Measurements from ENCODE around the gene C1S.
A peak's percentile ranks its signal among the peaks of the same experiment; 100 is the strongest.
"Not testable (repeated sequence)": the region's sequence is repeated elsewhere in the genome, so short reads cannot be mapped to it uniquely, and the experiment has no call there.

C1S gene

DNA sequence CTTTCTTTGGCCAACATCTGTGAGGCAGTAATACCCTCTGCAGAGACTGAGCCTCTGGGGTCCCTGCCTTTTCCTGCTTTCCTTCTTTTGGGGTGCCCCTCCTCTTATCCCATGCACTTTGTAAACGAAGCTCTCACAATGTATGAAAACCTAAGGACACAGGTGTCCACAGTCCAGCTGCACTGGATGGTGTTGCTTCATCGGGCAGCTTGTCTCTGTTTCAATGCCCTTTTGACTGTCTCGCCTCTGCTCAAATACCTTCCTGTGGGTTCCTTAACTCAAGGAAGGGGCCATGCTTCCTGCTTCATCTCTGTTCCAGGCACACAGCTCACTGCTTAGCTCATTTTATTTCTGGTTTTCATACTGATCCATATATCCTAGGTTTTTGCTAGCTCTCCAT lies 42.1 kb downstream of the C1S start:
- Histone ChIP-seq H3K27ac (ENCODE audit: low read depth, low read length, severe bottlenecking) (no peak overlapping the region), H3K4me1 (ENCODE audit: control insufficient read depth, insufficient read depth, low read length, poor library complexity, severe bottlenecking) (no peaks in the 10 kb centered on the region), H3K36me3 (ENCODE audit: control insufficient read depth, insufficient read depth, low read length) (peaks cover 5% of the 10 kb centered on the region), H3K4me3 (ENCODE audit: extremely low read depth, insufficient read depth, low read length, poor library complexity, severe bottlenecking) (no peak overlapping the region), H3K9me3 (ENCODE audit: control insufficient read depth, low read length) (peaks cover 11% of the 10 kb centered on the region)
- WGBS, 2 experiments (ENCODE audit: insufficient coverage in 2 of 2): 87 to 96% methylated on average over 3 of the region's 3 CpGs

DNA sequence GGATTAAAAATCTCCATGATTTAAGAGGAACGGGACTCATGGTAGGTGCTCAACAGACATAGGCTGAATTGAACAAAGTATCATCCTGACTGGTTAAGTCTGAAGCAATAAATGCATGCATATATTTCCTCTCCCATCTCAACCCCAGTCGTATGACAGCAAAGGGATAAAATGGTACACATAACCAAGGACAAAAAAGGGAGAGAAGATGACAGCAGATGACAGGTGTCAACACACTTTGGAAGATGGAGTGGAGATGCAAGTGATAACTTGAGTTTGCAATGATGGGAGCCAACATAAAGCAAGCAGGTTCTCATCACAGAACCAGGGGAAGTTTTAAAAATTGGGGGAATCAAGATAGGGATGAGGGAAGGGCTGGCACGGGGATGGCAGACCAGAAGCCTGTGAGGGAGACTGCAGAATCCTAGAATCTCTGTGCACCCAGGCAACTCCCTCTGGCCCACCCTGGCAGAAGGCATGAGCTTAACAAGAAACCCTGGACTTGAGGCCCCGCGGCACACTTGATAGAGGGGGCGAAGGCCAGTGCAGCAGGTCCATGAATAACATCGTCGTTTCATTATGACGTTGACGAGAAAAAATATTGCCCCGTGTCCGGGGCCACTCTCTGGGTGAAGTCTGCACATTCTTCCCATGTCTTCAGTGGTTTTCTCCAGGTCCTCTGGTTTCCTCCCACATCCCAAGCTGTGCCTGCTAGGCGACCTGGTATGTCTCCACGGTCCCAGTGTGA lies 43.5 kb downstream of the C1S start:
- peaks cover 11% of the 10 kb centered on the region for H3K9me3 ChIP-seq (ENCODE audit: control insufficient read depth, low read length)
- H3K4me3 ChIP-seq (ENCODE audit: extremely low read depth, insufficient read depth, low read length, poor library complexity, severe bottlenecking): no peak overlapping the region
- 94 to 96% methylated on average over 10 of the region's 14 CpGs for WGBS, 2 experiments (ENCODE audit: insufficient coverage in 2 of 2)
- no peak overlapping the region for H3K27ac ChIP-seq (ENCODE audit: low read depth, low read length, severe bottlenecking)
- H3K4me1 ChIP-seq (ENCODE audit: control insufficient read depth, insufficient read depth, low read length, poor library complexity, severe bottlenecking): peaks cover 4% of the 10 kb centered on the region
- H3K36me3 ChIP-seq (ENCODE audit: control insufficient read depth, insufficient read depth, low read length): peaks cover 5% of the 10 kb centered on the region

DNA sequence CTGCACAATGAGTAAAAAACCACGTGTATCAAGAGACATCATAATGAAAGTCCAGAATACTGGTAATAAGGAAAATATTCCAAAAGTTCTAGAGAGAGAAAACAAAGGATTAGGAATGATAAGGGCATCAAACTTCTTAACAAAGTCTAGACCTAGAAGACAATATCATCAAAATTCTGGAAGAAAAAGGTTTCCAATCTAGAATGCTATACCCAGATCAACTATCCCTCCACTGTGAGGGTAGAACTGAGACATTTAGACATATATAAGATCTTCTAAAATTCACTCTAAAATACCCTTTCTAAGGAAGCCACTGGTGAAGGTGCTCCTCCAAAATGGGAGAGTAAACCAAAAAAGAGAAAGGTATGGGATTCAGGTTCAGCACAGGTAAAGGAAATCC lies 45.6 kb downstream of the C1S start:
- no peak overlapping the region for H3K27ac ChIP-seq (ENCODE audit: low read depth, low read length, severe bottlenecking)
- peaks cover 11% of the 10 kb centered on the region for H3K9me3 ChIP-seq (ENCODE audit: control insufficient read depth, low read length)
- no peak overlapping the region for H3K4me3 ChIP-seq (ENCODE audit: extremely low read depth, insufficient read depth, low read length, poor library complexity, severe bottlenecking)
- H3K4me1 ChIP-seq (ENCODE audit: control insufficient read depth, insufficient read depth, low read length, poor library complexity, severe bottlenecking): peaks cover 4% of the 10 kb centered on the region
- no peaks in the 10 kb centered on the region for H3K36me3 ChIP-seq (ENCODE audit: control insufficient read depth, insufficient read depth, low read length)
- no CpG with 5 or more reads among the region's 1 CpG for WGBS, 2 experiments (ENCODE audit: insufficient coverage in 2 of 2)

DNA sequence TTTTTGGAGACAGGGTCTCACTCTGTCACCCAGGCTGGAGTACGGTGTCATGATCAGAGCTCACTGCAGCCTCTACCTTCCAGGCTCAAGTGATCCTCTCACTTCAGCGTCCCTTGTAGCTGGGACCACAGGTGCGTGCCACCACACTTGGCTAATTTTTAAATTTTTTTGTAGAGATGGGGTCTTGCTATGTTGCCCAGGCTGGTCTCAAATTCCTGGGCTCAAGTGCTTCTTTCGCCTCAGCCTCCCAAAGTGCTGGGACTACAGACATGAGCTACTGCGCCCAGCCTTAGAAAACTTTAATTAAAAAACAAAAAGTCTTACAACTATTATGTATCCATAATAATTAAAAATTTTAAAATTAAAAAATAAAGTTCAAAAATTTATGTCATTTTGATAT lies 46.7 kb downstream of the C1S start:
- peaks cover 11% of the 10 kb centered on the region for H3K9me3 ChIP-seq (ENCODE audit: control insufficient read depth, low read length)
- not testable (repeated sequence) for H3K4me3 ChIP-seq (ENCODE audit: extremely low read depth, insufficient read depth, low read length, poor library complexity, severe bottlenecking); H3K27ac ChIP-seq (ENCODE audit: low read depth, low read length, severe bottlenecking); H3K36me3 ChIP-seq (ENCODE audit: control insufficient read depth, insufficient read depth, low read length); H3K4me1 ChIP-seq (ENCODE audit: control insufficient read depth, insufficient read depth, low read length, poor library complexity, severe bottlenecking)
- 100% methylated on average over 2 of the region's 5 CpGs; no CpG with 5 or more reads in 1 of the 2 experiments for WGBS, 2 experiments (ENCODE audit: insufficient coverage in 2 of 2)

GRCh38 chr12:7107636-7108002 lies 47.1 kb downstream of the C1S start:
- Histone ChIP-seq H3K36me3 (ENCODE audit: control insufficient read depth, insufficient read depth, low read length) (no peaks in the 10 kb centered on the region), H3K4me1 (ENCODE audit: control insufficient read depth, insufficient read depth, low read length, poor library complexity, severe bottlenecking) (peaks cover 4% of the 10 kb centered on the region), H3K9me3 (ENCODE audit: control insufficient read depth, low read length) (peaks cover 11% of the 10 kb centered on the region), H3K27ac (ENCODE audit: low read depth, low read length, severe bottlenecking) (no peak overlapping the region), H3K4me3 (ENCODE audit: extremely low read depth, insufficient read depth, low read length, poor library complexity, severe bottlenecking) (peak overlapping the region; percentile 45)
- 82 to 90% methylated on average over 1 to 3 of the region's 3 CpGs for WGBS, 2 experiments (ENCODE audit: insufficient coverage in 2 of 2)

- 16 to 24% methylated on average over 10 to 15 of the region's 30 CpGs for WGBS, 2 experiments (ENCODE audit: insufficient coverage in 2 of 2)
- Histone ChIP-seq H3K4me3 (ENCODE audit: extremely low read depth, insufficient read depth, low read length, poor library complexity, severe bottlenecking) (peak overlapping the region; percentile 45), H3K9me3 (ENCODE audit: control insufficient read depth, low read length) (peaks cover 11% of the 10 kb centered on the region), H3K36me3 (ENCODE audit: control insufficient read depth, insufficient read depth, low read length) (no peaks in the 10 kb centered on the region), H3K4me1 (ENCODE audit: control insufficient read depth, insufficient read depth, low read length, poor library complexity, severe bottlenecking) (peaks cover 4% of the 10 kb centered on the region), H3K27ac (ENCODE audit: low read depth, low read length, severe bottlenecking) (peak overlapping the region; percentile 59)
These were observed 47.7 kb downstream of the C1S start for GRCh38 chr12:7108003-7108795.

DNA sequence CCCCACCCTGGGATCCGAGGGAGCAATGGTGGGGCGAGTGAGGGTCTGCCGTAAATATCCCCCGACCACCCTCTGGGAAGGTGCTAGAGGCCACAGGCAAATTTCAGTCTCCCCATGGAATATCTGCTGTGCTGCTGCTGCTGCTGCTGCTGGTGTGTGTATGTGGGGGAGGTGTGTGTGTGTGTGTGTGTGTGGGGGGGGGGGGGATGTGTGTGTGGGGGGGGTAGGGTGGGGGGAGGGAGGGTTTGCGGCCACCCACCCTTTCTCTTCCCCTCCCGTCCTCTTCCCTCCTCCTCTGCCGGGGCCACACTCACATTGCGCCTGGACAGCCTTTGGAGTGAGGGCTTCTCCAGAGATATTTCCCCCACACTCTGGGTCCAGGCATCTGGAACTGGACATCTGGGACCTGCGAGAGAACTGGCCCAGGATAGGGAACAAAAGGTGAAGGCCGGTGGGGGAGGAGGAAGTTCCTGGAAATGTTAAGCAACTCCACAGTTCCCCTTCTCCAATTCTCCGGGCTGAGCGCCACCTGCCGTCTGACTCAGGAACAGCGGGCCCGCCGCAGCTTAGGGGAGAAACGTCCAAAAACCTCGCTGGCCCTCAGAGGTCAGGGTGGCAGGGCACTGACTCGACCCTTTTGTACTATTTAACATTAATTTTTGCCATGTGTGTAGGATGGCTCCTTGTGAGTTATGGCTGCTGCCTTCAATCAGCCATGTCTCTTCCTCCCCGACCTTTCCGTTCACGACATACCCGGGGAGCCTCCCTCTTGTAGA lies 48.5 kb downstream of the C1S start, which contains the start of gene C1RL:
Gene C1RL, minus strand, starts transcription at position 419 of the 776 bp plus-strand sequence. Its CDS starts 34 bp downstream, at position 385.
- H3K27ac ChIP-seq (ENCODE audit: low read depth, low read length, severe bottlenecking): peak within 1 kb of the TSS; percentile 80
- 25% methylated on average over 12 of the region's 23 CpGs; no CpG with 5 or more reads in 1 of the 2 experiments for WGBS, 2 experiments (ENCODE audit: insufficient coverage in 2 of 2)
- peak within 1 kb of the TSS; percentile 45 for H3K4me3 ChIP-seq (ENCODE audit: extremely low read depth, insufficient read depth, low read length, poor library complexity, severe bottlenecking)
- peaks cover 4% of the 10 kb centered on the region for H3K4me1 ChIP-seq (ENCODE audit: control insufficient read depth, insufficient read depth, low read length, poor library complexity, severe bottlenecking)
- no peaks in the 10 kb centered on the region for H3K36me3 ChIP-seq (ENCODE audit: control insufficient read depth, insufficient read depth, low read length)
- H3K9me3 ChIP-seq (ENCODE audit: control insufficient read depth, low read length): peaks cover 11% of the 10 kb centered on the region

DNA sequence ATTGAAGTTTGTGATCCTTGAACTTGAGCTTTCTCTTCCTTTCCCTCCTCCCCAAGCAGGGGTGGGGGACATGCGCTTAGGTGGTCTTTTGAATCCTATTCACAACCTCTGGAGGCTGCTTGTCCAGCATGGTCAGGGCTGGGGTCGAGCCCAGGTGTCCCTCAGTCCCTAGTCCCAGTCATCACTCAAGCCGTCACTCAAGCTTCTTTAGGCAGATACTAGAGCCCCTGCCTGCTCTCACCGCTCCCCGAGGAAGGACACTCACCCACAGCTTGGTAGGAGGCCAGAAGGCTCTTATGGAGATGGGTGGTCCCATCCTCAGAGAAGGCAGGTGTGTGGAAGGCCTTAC lies 49.0 kb downstream of the C1S start:
- H3K36me3 ChIP-seq (ENCODE audit: control insufficient read depth, insufficient read depth, low read length): no peaks in the 10 kb centered on the region
- H3K9me3 ChIP-seq (ENCODE audit: control insufficient read depth, low read length): peaks cover 11% of the 10 kb centered on the region
- H3K27ac ChIP-seq (ENCODE audit: low read depth, low read length, severe bottlenecking): no peak overlapping the region
- peaks cover 4% of the 10 kb centered on the region for H3K4me1 ChIP-seq (ENCODE audit: control insufficient read depth, insufficient read depth, low read length, poor library complexity, severe bottlenecking)
- 68 to 100% methylated on average over 1 to 5 of the region's 5 CpGs for WGBS, 2 experiments (ENCODE audit: insufficient coverage in 2 of 2)
- no peak overlapping the region for H3K4me3 ChIP-seq (ENCODE audit: extremely low read depth, insufficient read depth, low read length, poor library complexity, severe bottlenecking)

DNA sequence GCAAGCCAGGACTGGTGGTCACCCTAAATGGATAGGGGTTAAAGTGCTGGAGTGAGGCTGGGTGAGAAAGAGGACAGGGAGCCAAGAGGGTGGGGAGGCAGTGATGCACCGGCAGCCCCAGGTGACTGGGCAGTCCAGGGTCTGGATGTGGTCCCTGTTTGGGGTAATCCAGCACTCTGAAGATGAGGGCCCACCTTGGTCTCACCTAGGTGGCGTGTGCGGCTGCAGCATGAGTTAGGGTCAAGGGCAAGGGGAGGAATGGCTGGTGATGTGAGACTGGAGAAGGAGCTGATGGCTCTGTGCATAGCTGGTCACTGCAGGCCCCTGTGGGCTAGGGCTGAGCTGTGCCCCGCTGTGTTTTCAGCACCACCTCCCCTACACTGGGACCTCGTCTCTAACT lies 50.1 kb downstream of the C1S start:
- peaks cover 4% of the 10 kb centered on the region for H3K4me1 ChIP-seq (ENCODE audit: control insufficient read depth, insufficient read depth, low read length, poor library complexity, severe bottlenecking)
- peaks cover 8% of the 10 kb centered on the region for H3K9me3 ChIP-seq (ENCODE audit: control insufficient read depth, low read length)
- H3K4me3 ChIP-seq (ENCODE audit: extremely low read depth, insufficient read depth, low read length, poor library complexity, severe bottlenecking): no peak overlapping the region
- H3K36me3 ChIP-seq (ENCODE audit: control insufficient read depth, insufficient read depth, low read length): no peaks in the 10 kb centered on the region
- 87 to 100% methylated on average over 3 of the region's 5 CpGs for WGBS, 2 experiments (ENCODE audit: insufficient coverage in 2 of 2)
- no peak overlapping the region for H3K27ac ChIP-seq (ENCODE audit: low read depth, low read length, severe bottlenecking)

DNA sequence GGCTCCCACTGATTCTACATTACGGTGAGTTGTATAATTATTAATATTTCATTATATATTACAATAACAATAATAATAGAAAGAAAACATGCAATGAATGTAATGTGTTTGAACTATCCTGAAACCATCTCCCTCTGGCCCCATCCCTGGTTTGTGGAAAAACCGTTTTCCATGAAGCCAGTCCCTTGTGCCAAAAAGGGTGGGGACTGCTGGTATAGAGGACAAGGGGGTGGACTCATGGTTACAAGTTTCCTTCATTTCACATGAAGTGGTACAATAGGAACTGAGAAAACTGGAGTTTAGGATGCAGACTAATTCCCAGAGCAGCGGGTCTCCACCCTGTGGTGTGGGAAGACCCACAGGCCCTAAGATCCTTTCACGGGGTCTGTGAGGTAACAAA lies 51.5 kb downstream of the C1S start:
- H3K4me1 ChIP-seq (ENCODE audit: control insufficient read depth, insufficient read depth, low read length, poor library complexity, severe bottlenecking): peaks cover 6% of the 10 kb centered on the region
- no peak overlapping the region for H3K27ac ChIP-seq (ENCODE audit: low read depth, low read length, severe bottlenecking)
- H3K9me3 ChIP-seq (ENCODE audit: control insufficient read depth, low read length): no peaks in the 10 kb centered on the region
- H3K36me3 ChIP-seq (ENCODE audit: control insufficient read depth, insufficient read depth, low read length): no peaks in the 10 kb centered on the region
- 90% methylated on average over 3 of the region's 4 CpGs; no CpG with 5 or more reads in 1 of the 2 experiments for WGBS, 2 experiments (ENCODE audit: insufficient coverage in 2 of 2)
- H3K4me3 ChIP-seq (ENCODE audit: extremely low read depth, insufficient read depth, low read length, poor library complexity, severe bottlenecking): no peak overlapping the region
